ENCODE data around the gene RNF213.

Gene RNF213

DNA sequence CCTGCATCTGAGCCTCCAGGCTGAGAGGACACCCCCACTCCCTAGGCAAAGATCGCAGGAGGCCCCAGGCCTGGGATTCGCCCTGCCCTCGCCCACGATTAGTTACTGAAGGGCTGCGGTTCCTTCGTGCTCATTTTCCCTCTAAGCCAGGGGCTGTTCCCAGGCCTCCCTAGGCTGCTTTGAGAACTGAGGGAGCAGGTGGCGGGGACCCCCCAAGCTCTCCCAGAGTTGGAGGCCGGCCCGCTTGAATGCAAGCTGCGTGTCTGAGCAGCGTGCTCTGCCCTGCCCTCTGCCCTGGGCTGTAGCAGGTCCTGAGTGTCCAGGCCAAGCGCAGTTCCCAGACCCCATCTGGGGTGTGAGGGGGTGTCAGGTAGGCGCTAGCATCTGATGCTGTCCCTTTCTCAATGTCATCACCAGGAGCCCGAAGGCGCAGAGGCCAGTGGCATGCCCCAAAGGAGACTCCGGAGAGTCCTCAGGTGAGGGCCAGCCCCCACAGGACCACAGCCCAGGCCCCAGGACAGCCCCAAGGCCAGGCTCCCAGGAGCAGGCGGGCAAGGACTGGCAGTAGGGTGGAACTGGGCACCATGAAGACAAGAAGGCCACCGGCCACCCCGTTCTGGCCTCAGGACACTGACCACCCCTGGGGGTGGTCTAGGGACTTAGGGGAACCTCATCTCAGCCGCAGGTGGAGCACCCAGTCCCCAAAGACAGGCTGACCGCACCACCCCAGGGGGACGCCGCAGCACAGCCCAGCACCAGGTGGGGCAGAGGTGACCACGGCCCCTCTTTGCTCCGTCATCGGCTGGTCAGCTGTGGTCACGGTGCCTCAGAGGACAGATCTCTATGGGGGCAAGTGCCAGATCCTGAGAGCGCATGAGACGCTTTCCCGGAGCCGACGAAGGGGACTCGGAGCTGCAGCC lies 169.0 kb downstream of the RNF213 start:
- Histone ChIP-seq H3K9me3 (ENCODE audit: control insufficient read depth in 2 of 2, low read length in 2 of 2) (no peaks in the 10 kb centered on the region), H3K27ac (ENCODE audit: low read length) (no peak overlapping the region), H3K4me3 (ENCODE audit: low read length in 2 of 2) (no peak overlapping the region), H3K4me1 (ENCODE audit: control insufficient read depth, insufficient read depth, low read length) (peaks cover 7% of the 10 kb centered on the region), H3K27me3 (ENCODE audit: control insufficient read depth in 1 of 2, insufficient read depth in 2 of 2, low read length in 2 of 2) (no peaks in the 10 kb centered on the region), H3K36me3 (ENCODE audit: control insufficient read depth in 2 of 2, insufficient read depth in 2 of 2, low read length in 2 of 2) (peaks cover 0 to 9% of the 10 kb centered on the region in 2 donors), H3K9ac (ENCODE audit: low read length in 2 of 2) (no peak overlapping the region)

DNA sequence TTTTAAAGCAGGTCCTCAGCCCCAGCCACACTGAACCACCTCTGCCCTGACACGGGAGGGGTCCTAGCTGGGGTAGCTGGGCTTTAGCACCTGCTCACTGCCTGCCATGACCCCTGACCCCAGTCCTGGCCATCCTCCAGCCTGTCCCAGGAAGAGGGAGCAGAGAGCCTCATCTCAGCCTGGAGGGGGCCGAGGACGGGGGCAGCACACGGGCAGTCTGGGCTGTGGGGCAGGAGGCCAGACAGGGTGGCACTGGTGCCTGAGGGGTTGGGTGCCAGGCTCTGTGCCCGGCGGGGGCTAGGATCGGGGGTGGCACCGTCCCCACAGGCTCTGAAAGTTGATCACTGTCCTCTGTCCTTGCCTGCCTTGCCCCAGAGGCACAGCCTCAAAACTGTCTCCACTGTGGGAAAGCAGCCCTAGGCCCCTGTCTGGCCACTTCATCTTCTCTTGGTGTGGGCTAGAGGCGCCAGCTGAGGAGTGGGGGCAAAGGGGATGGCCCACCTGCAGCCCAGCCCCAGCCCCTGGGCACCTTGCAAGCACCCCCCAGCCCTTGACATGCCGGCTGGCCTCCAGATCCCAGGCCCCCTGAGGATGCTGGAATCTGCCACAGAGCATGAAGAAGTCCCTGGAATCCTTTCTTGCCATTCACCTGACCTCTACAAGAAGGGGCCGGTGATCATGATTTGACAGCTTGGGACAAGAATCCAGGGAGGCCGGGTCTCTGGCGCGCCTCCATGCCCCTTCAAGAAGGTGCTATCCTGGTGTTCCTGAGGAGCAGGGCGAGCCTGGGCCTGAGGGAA lies 170.0 kb downstream of the RNF213 start:
- peaks cover 7% of the 10 kb centered on the region for H3K4me1 ChIP-seq (ENCODE audit: control insufficient read depth, insufficient read depth, low read length)
- H3K27me3 ChIP-seq (ENCODE audit: control insufficient read depth in 1 of 2, insufficient read depth in 2 of 2, low read length in 2 of 2): no peaks in the 10 kb centered on the region
- no peak overlapping the region for H3K9ac ChIP-seq (ENCODE audit: low read length in 2 of 2)
- no peak overlapping the region for H3K4me3 ChIP-seq (ENCODE audit: low read length in 2 of 2)
- H3K27ac ChIP-seq (ENCODE audit: low read length): no peak overlapping the region
- no peaks in the 10 kb centered on the region for H3K9me3 ChIP-seq (ENCODE audit: control insufficient read depth in 2 of 2, low read length in 2 of 2)
- peaks cover 0 to 9% of the 10 kb centered on the region in 2 donors for H3K36me3 ChIP-seq (ENCODE audit: control insufficient read depth in 2 of 2, insufficient read depth in 2 of 2, low read length in 2 of 2)

DNA sequence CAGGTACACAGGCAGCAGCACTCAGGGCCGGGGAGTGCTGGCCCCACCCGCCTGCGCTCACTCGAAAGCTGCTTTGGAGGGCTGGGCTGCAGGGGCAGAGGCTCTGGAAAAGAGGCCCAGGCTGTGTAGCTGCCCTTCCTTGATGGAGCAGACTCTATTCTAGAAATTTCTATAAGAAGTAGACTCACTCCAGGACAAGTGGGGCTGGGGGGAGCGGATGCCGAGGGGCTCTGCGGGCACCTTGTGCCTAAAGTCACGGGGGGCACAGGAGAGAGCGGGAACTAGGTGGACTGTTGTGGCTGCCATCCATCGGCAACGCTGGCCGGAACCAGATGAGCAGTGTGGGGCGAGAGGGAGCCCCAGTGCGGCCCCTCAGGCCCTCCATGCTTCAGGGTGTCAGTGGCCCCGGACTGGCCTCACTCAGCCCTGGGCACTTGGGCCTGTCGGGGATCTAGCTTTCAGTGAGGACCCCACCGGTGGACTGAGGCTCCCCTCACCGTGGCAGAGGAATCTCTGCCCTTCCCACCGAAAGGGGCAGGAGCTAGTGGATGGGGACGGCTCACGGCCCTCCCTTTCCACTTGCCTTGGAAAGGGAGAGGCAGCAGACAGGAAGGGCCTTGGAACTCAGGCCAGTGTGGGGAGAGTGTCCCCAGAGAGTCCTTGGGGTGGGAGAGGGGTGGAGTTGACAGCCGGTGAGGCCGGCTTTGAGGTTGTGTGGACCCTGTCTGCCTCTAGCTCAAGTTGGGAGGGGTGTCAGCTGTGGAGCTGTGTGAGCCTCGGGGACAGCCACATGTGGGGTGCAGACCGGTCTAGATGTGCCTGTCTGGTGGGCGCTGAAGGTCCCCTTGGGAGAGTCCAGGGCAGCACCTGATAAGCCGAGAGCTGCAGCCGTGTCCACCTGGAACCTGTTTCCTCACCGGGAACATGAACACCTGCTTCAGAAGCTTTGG lies 170.9 kb downstream of the RNF213 start:
- Histone ChIP-seq H3K36me3 (ENCODE audit: control insufficient read depth in 2 of 2, insufficient read depth in 2 of 2, low read length in 2 of 2) (peaks cover 0 to 15% of the 10 kb centered on the region in 2 donors), H3K4me3 (ENCODE audit: low read length in 2 of 2) (no peak overlapping the region), H3K27me3 (ENCODE audit: control insufficient read depth in 1 of 2, insufficient read depth in 2 of 2, low read length in 2 of 2) (no peaks in the 10 kb centered on the region), H3K9me3 (ENCODE audit: control insufficient read depth in 2 of 2, low read length in 2 of 2) (no peaks in the 10 kb centered on the region), H3K4me1 (ENCODE audit: control insufficient read depth, insufficient read depth, low read length) (peaks cover 6% of the 10 kb centered on the region), H3K27ac (ENCODE audit: low read length) (no peak overlapping the region), H3K9ac (ENCODE audit: low read length in 2 of 2) (no peak overlapping the region)

DNA sequence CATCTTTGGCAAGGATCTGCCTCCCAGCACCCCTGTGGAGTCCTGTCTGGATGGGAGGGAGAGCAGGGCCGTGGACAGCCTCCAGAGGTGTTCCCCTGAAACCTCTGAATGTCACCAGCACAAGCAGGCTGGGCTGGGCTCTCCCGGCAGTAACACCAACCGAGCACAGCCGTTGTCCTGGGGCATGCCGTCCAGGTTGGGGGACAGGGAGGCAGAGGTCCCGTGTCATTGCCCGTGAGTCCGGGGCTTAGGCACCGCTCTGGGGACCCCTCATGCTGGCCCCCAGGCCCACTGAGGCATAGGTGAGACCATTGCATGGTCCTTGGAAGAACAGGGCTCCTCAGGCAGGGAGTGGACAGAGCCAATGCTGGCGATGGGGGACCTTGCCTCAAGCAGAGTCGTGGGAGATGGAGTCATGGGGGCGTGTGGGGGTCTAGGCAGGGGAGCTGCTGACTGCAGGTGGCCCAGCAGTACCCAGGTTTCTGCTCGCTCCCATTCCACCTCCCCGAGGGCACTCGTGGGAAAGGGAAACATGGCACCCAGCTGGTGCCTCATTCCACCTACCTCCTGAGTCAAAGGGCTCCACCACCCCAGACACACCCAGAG lies 171.8 kb downstream of the RNF213 start:
- H3K9ac ChIP-seq (ENCODE audit: low read length in 2 of 2): no peak overlapping the region
- peaks cover 0 to 16% of the 10 kb centered on the region in 2 donors for H3K36me3 ChIP-seq (ENCODE audit: control insufficient read depth in 2 of 2, insufficient read depth in 2 of 2, low read length in 2 of 2)
- no peak overlapping the region for H3K27ac ChIP-seq (ENCODE audit: low read length)
- no peaks in the 10 kb centered on the region for H3K9me3 ChIP-seq (ENCODE audit: control insufficient read depth in 2 of 2, low read length in 2 of 2)
- H3K4me3 ChIP-seq (ENCODE audit: low read length in 2 of 2): no peak overlapping the region
- H3K27me3 ChIP-seq (ENCODE audit: control insufficient read depth in 1 of 2, insufficient read depth in 2 of 2, low read length in 2 of 2): no peaks in the 10 kb centered on the region
- H3K4me1 ChIP-seq (ENCODE audit: control insufficient read depth, insufficient read depth, low read length): peaks cover 6% of the 10 kb centered on the region

DNA sequence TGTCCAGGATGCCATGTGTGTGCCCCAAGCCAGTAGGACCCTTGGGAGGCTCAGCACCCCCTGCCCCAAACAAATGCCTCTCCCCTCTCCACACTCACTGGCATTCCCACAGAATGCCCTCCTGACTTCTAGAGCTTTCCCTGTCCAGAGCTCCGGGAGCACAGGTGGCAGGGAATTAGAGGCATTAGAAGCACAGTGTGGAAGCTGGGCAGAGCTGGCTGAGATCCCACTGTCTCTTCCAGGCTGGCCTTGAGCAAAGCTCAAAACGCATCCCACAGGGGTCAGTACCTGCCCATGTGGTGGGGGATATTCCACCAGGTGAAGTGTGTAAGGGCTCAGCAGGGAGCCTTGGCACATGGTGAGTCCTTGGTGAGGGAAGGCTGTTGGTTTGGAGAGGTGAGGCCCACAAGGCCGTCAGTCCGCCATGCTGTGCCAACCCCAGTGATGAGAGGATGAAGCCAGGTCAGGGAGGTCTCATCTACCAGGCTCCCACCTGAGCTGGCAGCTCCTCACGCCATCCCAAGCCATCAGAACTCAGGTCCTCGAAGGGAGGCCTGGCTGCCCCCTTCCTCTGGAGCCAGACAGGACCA lies 172.4 kb downstream of the RNF213 start:
- no peak overlapping the region for H3K9ac ChIP-seq (ENCODE audit: low read length in 2 of 2)
- no peaks in the 10 kb centered on the region for H3K9me3 ChIP-seq (ENCODE audit: control insufficient read depth in 2 of 2, low read length in 2 of 2)
- H3K4me3 ChIP-seq (ENCODE audit: low read length in 2 of 2): no peak overlapping the region
- peaks cover 7% of the 10 kb centered on the region for H3K4me1 ChIP-seq (ENCODE audit: control insufficient read depth, insufficient read depth, low read length)
- no peak overlapping the region for H3K27ac ChIP-seq (ENCODE audit: low read length)
- peaks cover 0 to 15% of the 10 kb centered on the region in 2 donors for H3K36me3 ChIP-seq (ENCODE audit: control insufficient read depth in 2 of 2, insufficient read depth in 2 of 2, low read length in 2 of 2)
- no peaks in the 10 kb centered on the region for H3K27me3 ChIP-seq (ENCODE audit: control insufficient read depth in 1 of 2, insufficient read depth in 2 of 2, low read length in 2 of 2)

DNA sequence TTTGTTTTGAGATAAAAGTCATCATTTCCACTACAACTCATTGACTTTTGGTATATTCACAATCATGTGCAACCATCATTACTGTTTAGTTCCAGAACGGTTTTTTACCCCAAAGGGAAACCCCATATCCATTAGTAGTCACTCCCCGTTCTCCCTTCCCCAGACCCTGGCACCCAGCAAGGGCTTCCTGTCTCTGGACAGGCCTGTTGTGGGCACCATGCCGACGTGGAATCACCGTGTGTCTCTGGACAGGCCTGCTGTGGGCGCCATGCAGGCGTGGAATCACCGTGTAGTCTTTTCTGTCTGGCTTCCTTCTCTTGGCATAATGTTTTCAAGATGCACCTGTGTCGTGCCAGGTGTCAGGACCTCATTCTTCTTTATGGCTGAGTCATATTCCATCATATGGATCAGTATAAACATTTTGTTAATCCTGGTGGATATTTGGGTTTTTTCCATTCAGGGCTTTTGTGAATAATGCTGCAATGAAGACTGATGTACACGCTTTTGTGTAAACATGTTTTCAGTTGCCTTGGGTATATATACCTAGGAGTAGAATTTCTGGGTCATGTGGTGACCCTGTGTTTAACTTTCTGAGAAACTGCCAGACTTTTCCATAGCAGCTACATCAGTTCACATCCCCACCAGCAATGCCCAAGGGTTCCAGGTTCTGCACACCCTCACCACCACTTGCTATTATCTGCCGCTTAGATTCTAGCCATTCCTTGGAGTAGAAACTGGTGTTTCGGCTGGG lies 173.4 kb downstream of the RNF213 start:
- Histone ChIP-seq H3K27ac (ENCODE audit: low read length) (no peak overlapping the region), H3K36me3 (ENCODE audit: control insufficient read depth in 2 of 2, insufficient read depth in 2 of 2, low read length in 2 of 2) (peaks cover 0 to 10% of the 10 kb centered on the region in 2 donors), H3K9me3 (ENCODE audit: control insufficient read depth in 2 of 2, low read length in 2 of 2) (no peaks in the 10 kb centered on the region), H3K27me3 (ENCODE audit: control insufficient read depth in 1 of 2, insufficient read depth in 2 of 2, low read length in 2 of 2) (no peaks in the 10 kb centered on the region), H3K4me1 (ENCODE audit: control insufficient read depth, insufficient read depth, low read length) (peaks cover 7% of the 10 kb centered on the region), H3K9ac (ENCODE audit: low read length in 2 of 2) (no peak overlapping the region), H3K4me3 (ENCODE audit: low read length in 2 of 2) (no peak overlapping the region)

DNA sequence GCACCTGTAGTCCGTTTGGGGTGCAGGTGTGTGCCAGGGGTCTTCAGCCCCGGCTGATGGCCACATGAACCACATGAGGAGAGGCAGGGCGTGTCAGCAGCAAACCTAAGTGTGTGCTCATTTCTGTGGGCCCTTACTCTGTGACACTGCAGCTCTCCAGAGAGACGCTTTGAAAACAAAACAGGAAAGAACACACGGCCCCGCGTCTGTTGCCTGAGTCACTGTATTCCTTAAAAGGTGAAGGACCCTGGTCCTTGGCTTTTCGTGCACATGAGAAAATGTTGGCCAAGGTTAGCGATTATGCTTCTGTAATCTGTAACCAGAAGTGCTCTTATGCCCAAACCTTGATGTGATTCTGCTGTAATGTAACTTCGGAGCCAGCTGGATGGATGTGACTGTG lies 176.9 kb downstream of the RNF213 start:
- Histone ChIP-seq H3K9ac (ENCODE audit: low read length in 2 of 2) (no peak overlapping the region), H3K27me3 (ENCODE audit: control insufficient read depth in 1 of 2, insufficient read depth in 2 of 2, low read length in 2 of 2) (no peaks in the 10 kb centered on the region), H3K36me3 (ENCODE audit: control insufficient read depth in 2 of 2, insufficient read depth in 2 of 2, low read length in 2 of 2) (peaks cover 0 to 7% of the 10 kb centered on the region in 2 donors), H3K27ac (ENCODE audit: low read length) (peak overlapping the region; percentile 18), H3K4me1 (ENCODE audit: control insufficient read depth, insufficient read depth, low read length) (peaks cover 7% of the 10 kb centered on the region), H3K4me3 (ENCODE audit: low read length in 2 of 2) (no peak overlapping the region), H3K9me3 (ENCODE audit: control insufficient read depth in 2 of 2, low read length in 2 of 2) (no peaks in the 10 kb centered on the region)

DNA sequence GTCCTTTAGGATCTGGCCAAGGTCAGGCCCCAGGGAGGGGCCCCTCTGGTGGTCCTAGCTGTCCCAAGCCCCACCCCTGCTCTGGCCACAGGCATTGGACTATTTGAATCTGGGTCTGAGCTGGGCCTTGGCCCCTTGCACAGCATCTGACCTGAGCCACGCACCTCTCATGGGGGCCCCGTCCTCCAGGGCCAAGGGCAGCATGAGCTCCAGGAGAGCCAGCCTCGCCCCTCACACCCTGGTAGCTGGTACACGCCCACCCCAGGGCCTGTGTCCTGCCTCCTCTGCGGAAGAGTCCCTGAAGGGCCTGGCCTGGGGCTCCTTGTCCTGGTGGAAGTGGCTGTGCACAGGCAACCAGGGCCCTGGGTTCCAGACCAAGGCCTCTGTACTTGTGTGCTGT lies 178.2 kb downstream of the RNF213 start:
- Histone ChIP-seq H3K27me3 (ENCODE audit: control insufficient read depth in 1 of 2, insufficient read depth in 2 of 2, low read length in 2 of 2) (no peaks in the 10 kb centered on the region), H3K4me1 (ENCODE audit: control insufficient read depth, insufficient read depth, low read length) (peaks cover 7% of the 10 kb centered on the region), H3K9me3 (ENCODE audit: control insufficient read depth in 2 of 2, low read length in 2 of 2) (no peaks in the 10 kb centered on the region), H3K9ac (ENCODE audit: low read length in 2 of 2) (no peak overlapping the region), H3K27ac (ENCODE audit: low read length) (no peak overlapping the region), H3K36me3 (ENCODE audit: control insufficient read depth in 2 of 2, insufficient read depth in 2 of 2, low read length in 2 of 2) (peaks cover 0 to 7% of the 10 kb centered on the region in 2 donors), H3K4me3 (ENCODE audit: low read length in 2 of 2) (no peak overlapping the region)

DNA sequence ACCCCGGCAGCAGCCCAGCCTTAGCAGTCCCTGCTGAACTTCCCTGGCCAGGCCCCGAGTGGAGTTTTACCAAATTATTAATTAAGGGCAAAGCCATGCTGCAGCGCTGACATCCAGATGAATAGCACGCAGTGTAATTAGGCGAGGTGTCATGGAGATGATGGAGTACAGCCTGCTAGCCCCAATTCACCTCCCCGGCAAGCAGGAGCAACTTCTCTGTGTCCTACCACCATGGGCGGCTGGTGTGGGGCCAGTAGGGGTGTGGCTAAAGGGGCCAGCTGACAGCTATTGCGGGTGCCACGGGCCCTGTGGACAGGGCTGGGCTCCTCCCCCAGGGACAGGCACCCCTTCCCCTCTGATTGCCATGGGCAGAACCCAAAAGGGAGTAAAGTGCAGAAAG lies 178.8 kb downstream of the RNF213 start:
- Histone ChIP-seq H3K9me3 (ENCODE audit: control insufficient read depth in 2 of 2, low read length in 2 of 2) (no peaks in the 10 kb centered on the region), H3K27ac (ENCODE audit: low read length) (no peak overlapping the region), H3K36me3 (ENCODE audit: control insufficient read depth in 2 of 2, insufficient read depth in 2 of 2, low read length in 2 of 2) (peaks cover 0 to 7% of the 10 kb centered on the region in 2 donors), H3K4me1 (ENCODE audit: control insufficient read depth, insufficient read depth, low read length) (peaks cover 7% of the 10 kb centered on the region), H3K9ac (ENCODE audit: low read length in 2 of 2) (no peak overlapping the region), H3K4me3 (ENCODE audit: low read length in 2 of 2) (no peak overlapping the region), H3K27me3 (ENCODE audit: control insufficient read depth in 1 of 2, insufficient read depth in 2 of 2, low read length in 2 of 2) (no peaks in the 10 kb centered on the region)

Data from stomach smooth muscle (tissue), 2 donors.